Effector CD4-positive, alpha-beta T cell (primary cell): ENCODE data around the gene SSC4D. TPM values are rescaled to one million over a fixed set of nuclear protein-coding genes. Genes with fewer than 3 reads are reported as not detected.
"Not testable (repeated sequence)": the region's sequence is repeated elsewhere in the genome, so short reads cannot be mapped to it uniquely, and the experiment has no call there.

Experiments used
- DNase-seq: peaks from one replicate; pipeline ENCODE4 v3.0.0-alpha.2; 2020
- total RNA-seq: gene quantifications from one replicate; lab custom pipeline; 2026; lab: John Stamatoyannopoulos, UW

The SSC4D gene
- total RNA-seq = not detected

- DNase-seq = no peak
These were observed at the start of gene SSC4D for GRCh38 chr7:76409537-76409936. TSS of gene SSC4D (minus strand) at chr7:76409697. CDS start at chr7:76404439, 5,258 bp downstream.

- not testable (repeated sequence) for DNase-seq
These were observed 49.0 kb upstream of the SSC4D start for GRCh38 chr7:76458504-76458903.

- DNase-seq = not testable (repeated sequence)
These were observed 47.5 kb upstream of the SSC4D start for GRCh38 chr7:76457017-76457416.

- DNase-seq = not testable (repeated sequence)
These were observed 36.1 kb upstream of the SSC4D start for GRCh38 chr7:76445577-76446008.

DNA sequence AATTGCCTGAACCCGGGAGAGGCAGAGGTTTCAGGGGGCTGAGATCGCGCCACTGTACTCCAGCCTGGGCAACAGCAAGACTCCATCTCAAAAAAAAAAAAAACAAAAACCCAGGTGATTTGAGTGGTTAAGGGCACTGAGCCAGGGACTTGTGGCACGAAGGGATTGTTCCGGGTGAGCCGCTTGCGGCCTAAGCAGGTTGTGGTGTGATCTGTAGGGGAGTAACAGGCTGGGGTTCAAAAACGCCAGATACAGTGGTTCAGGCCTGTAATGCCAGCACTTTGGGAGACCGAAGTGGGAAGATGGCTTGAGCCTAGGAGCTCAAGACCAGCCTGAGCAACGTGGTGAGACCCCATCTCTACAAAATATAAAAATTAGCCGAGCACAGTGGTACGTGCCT lies 34.3 kb upstream of the SSC4D start:
- DNase-seq = not testable (repeated sequence)

DNA sequence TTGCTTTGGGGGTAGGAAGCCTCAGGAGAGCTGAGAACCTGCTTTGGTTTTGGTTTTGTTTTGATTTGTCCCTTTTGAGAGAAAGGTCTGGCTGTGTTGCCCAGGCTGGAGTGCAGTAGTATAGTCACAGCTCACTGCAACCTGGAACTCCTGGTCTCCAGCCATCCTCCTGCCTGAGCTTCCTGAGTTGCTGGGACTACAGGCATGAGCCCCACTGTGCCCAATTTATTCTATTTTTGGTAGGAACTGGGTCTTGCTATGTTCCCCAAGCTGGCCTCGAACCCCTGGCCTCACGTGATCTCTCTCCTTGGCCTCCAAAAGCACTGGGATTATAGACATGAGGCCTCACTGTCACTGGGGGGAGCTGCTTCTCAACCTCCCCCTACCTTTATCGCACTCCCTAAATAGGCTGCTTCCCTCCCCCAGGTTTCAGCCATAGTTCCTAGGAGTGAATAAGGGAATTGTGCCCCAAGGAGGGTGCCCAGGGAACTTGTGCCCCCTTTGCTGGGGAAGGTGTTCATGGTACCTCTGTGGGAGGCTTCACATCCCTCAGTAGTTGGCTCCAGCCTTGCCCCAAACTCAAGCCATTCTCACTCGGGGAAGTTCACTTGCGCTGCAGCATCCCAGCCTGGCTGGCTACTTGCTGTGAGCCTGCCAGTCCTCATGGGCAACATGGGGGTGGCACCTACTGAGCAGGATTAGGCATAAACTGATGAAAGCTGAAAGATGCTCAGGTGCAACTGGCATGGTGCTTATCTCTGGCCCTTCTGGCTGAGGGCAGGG lies 33.4 kb upstream of the SSC4D start:
- not testable (repeated sequence) for DNase-seq

- not testable (repeated sequence) for DNase-seq
These were observed 32.3 kb upstream of the SSC4D start for GRCh38 chr7:76441792-76442191.

DNA sequence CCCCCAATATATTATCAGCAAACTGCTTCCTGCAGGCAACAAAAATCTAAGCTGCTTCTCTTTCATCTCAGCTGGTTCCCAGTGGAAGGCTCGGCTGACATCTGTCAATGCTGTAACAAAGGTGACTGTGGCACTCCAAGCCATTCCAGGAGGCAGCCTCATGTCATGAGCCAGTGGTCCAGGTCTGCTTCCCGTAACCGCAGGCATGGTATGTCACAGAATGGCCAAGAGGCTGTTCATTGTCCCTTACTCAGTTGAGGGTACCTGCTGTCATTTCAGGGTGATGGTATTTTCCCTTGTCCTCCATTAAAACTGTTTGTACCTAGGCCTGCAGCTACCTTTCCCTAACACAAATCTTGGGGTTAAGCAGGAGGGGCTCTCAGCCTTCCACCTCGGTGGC lies 30.9 kb upstream of the SSC4D start:
- DNase-seq = not testable (repeated sequence)

GRCh38 chr7:76439120-76439888 lies 29.8 kb upstream of the SSC4D start:
- DNase-seq = not testable (repeated sequence)

- peak; percentile 12 for DNase-seq
These were observed 28.4 kb upstream of the SSC4D start for GRCh38 chr7:76437873-76438272.

DNA sequence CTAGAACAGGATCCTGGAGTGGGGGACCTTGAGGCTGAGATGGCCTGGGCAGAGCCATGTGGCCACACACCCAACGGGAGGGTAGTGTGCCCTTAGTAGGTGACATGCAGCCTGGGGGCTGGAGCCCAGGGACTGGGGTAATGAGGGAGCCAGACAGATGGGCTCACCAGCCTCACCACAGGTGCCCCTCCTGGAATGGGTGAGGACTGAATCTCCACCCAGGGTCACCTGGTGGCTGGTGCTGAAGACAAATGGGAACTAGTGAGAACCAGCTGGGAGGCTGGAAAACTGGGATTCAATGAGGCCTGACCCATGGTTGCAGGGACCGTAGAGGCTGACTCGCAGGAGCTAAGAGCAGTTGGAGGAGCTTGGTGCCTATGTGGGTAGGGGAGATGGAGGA lies 21.3 kb upstream of the SSC4D start:
- no peak for DNase-seq

- DNase-seq = no peak
These were observed 20.7 kb upstream of the SSC4D start for GRCh38 chr7:76430211-76430610.

GRCh38 chr7:76428868-76429805 lies 19.6 kb upstream of the SSC4D start:
- no peak for DNase-seq

GRCh38 chr7:76428149-76428823 lies 18.8 kb upstream of the SSC4D start:
- DNase-seq = no peak

DNA sequence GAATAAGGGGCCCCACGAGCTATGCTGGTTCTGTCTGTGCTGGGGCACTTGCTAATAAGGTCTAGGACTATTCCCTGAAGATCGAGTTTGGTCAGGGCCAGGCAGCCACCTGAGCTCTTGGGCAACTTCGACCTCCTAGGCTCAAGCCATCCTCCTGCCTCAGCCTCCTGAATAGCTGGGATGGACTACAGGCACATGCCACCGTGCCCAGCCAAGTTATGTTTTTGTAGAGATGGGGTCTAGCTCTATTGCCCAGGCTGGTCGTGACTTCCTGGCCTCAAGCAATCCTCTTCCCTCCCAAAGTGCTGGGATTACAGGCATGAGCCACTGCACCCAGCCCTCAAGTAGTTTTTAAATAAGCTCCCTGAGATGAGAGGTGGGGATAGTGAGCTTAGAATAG lies 18.1 kb upstream of the SSC4D start:
- no peak for DNase-seq

GRCh38 chr7:76426246-76426645 lies 16.7 kb upstream of the SSC4D start:
- no peak for DNase-seq

DNA sequence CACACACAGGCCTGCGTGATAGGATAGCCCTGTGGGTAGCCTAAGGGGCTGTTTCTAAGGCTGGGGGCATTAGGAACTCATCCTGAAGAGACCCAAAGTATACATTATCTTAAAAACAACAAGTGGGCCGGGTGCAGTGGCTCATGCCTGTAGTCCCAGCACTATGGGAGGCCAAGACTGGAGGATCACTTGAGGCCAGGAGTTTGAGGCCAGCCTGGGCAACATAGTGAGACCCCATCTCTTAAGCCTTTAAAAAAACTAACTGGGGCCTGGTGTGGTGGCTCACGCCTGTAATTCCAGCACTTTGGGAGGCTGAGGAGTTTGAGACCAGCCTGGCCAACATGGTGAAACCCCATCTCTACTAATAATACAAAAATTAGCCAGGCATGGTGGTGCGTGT lies 16.1 kb upstream of the SSC4D start:
- DNase-seq = not testable (repeated sequence)

DNA sequence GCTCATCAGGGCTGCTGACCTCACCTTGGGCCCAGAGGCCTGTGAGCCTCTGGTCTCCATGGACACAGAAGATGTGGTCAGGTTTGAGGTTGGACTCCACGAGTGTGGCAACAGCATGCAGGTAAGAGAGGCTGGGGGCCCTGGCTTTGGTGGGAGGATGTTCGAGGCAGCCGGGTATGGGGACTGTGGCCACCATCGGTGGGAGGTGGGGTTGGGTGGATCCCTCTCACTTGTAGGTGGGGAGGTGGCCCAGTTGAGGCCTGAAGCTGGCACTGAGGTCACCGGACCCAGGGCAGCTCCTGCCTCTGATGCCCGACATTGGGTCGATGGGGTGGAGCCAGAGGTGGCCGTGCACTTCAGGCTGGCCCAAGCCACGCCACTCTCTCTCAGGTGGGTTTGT lies 15.7 kb upstream of the SSC4D start:
- DNase-seq = no peak

DNA sequence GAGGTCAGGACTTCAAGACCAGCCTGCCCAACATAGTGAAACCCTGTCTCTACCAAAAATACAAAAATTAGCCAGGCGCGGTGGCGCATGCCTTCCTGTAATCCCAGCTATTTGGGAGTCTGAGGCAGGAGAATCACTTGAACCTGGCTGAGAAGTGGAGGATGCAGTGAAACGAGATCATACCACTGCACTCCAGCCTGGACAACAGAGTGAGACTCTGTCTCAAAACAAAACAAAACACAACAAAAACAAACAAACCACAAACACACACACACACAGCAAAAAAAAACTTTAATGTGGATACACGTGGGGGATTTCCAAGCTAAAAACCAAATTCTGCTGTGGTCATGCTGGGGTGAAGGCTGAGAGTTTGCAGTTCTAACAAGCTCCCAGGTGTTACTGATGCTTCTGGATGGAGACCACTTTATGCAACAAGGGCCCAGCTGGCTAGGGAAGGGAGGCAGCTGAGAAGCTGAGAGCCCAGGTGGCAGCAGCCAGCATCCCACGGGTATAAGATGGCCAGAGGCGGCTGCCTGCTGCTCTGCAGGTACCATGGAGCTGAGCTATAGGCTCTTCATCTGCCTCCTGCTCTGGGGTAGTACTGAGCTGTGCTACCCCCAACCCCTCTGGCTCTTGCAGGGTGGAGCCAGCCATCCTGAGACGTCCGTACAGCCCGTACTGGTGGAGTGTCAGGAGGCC lies 15.1 kb upstream of the SSC4D start, which contains the start of gene ZP3:
TSS of gene ZP3 (plus strand) at position 538 of the 699 bp plus-strand sequence. CDS start at position 553, 15 bp downstream.
- no peak for DNase-seq

GRCh38 chr7:76423666-76424412 lies 14.3 kb upstream of the SSC4D start:
- DNase-seq = no peak

DNA sequence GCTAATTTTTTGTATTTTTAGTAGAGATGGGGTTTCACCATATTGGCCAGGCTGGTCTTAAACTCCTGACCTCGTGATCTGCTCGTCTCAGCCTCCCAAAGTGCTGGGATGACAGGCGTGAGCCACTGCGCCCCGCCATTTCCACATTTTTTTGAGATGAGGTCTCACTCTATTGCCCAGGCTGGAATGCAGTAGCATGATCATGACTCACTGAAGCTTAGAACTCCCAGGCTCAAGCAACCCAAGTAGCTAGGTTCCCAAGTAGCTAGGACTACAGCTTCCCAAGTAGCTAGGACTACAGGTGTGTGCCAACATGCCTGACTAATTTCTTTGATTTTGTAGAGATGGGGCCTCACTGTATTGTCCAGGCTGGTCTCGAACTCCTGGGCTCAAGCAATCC lies 11.6 kb upstream of the SSC4D start:
- DNase-seq = not testable (repeated sequence)
